Right lobe of liver (tissue), 6 donors: Measurements from ENCODE around the gene LIF. TPM values are rescaled to one million over a fixed set of nuclear protein-coding genes. Genes with fewer than 3 reads are reported as not detected.
"Not testable (repeated sequence)": the region's sequence is repeated elsewhere in the genome, so short reads cannot be mapped to it uniquely, and the experiment has no call there.

ENCODE experiments used
- ATAC-seq, 4 donors: fragments of 200-7000 bp; cut with Tn5 transposase; one replicate each; pipeline ENCODE4 v1.9.1; 2020; ENCODE audit warnings: mild to moderate bottlenecking in 4 of 4, moderate library complexity in 4 of 4
- DNase-seq, 3 donors: peaks; one replicate each; pipeline ENCODE4 v3.0.0-alpha.2; 2020
- H3K27ac ChIP-seq, 3 donors: fragments of 200-600 bp; one replicate each; pipeline ENCODE4 v1.8.0; 2022
- H3K27me3 ChIP-seq, 2 donors: fragments of 200-600 bp; one replicate each; pipeline ENCODE4 v1.8.0; 2022
- H3K36me3 ChIP-seq, 4 donors: fragments of 200-600 bp; sonication (generic) in 1 of 4; one replicate each; pipeline versions ENCODE4 v1.5.1 to v1.8.0; 2017 to 2022; ENCODE audit warnings: control low read depth in 1 of 4
- H3K4me1 ChIP-seq, 4 donors: fragments of 200-600 bp; sonication (generic) in 1 of 4; one replicate each; pipeline versions ENCODE4 v1.5.1 to v1.8.0; 2017 to 2022; ENCODE audit warnings: control low read depth in 1 of 4
- H3K4me3 ChIP-seq, 3 donors: fragments of 200-600 bp; one replicate each; pipeline ENCODE4 v1.8.0; 2022
- H3K9me3 ChIP-seq, 4 donors: fragments of 200-600 bp; sonication (generic) in 1 of 4; one replicate each; pipeline versions ENCODE4 v1.5.1 to v1.8.0; 2017 to 2022; ENCODE audit warnings: control low read depth in 1 of 4
- CTCF ChIP-seq, 4 donors: fragments of 200-600 bp in 3 of 4; fragments of 450-650 bp in 1 of 4; IDR thresholded peaks; one replicate each; pipeline versions ENCODE4 v1.5.1 to v1.8.0; 2016 to 2022; ENCODE audit warnings: antibody characterized with exemption in 4 of 4, mild to moderate bottlenecking in 2 of 4
- POLR2A ChIP-seq: fragments of 450-650 bp; IDR thresholded peaks from one replicate; pipeline ENCODE4 v1.6.1; 2017; ENCODE audit warnings: antibody characterized with exemption, mild to moderate bottlenecking
- WGBS: methylation state at CpG from one replicate; pipeline ENCODE4 v1.1.6; 2018; ENCODE audit warnings: low coverage, low lambda C conversion rate; ENCODE audit not compliant: insufficient coverage; ENCODE audit errors: missing lambda C conversion rate; 5-methylcytosine and 5-hydroxymethylcytosine counted together
- intact Hi-C, 2 donors: fragments of 100-400 bp; cut with DNase I; formaldehyde crosslinking; loops; one replicate each; pipeline versions ENCODE4 v1.11.2 to v1.14.1; 2022
- total RNA-seq, 6 experiments: library from RNA; depleted of rRNA in 2 of 6; stranded (reverse); fragments of >200 nt in 2 of 6; fragmentation: NEBNext Ultra II Directional in 3 of 6; extraction: Animal tissue kit (Norgen Biotek cat#: 25700) in 3 of 6; gene quantifications; one replicate each; pipeline versions ENCODE4 v1.1.0 to v1.2.4, GENCODE V29; 2016 to 2023
- donor health status: DM: no; HTN: yes; CAD: no.
- donor health status: DM: no; HTN: no; CAD: no.
- donor health status: DM: no; HTN: no; CAD: no.
- donor health status: DM: no; HTN: yes; CAD: no.
- donor health status: DM: no; HTN: yes; CAD: no.

The LIF gene
- total RNA-seq, 6 experiments from 2014 or later: 0.15 to 2.0 (median 1.6) TPM; not detected in 2

GRCh38 chr22:30217698-30218560, 28.6 kb downstream of the LIF start:
- H3K4me1 ChIP-seq: peaks cover 0 to 2% (median under 1%) of the 10 kb centered on the region in 4 donors
- DNase-seq: no peak
- H3K27me3 ChIP-seq: no peaks in the 10 kb centered on the region
- H3K9me3 ChIP-seq: no peaks in the 10 kb centered on the region
- intact Hi-C loops: no loop called here
- TF ChIP-seq CTCF (IDR thresholded peaks at IDR 0.05) (no peak), POLR2A (no peak)
- H3K36me3 ChIP-seq: no peaks in the 10 kb centered on the region
- H3K4me3 ChIP-seq: no peak overlapping the region
- H3K27ac ChIP-seq: no peak overlapping the region
- no peak for ATAC-seq
- WGBS: 74% methylated on average over 5 of the region's 23 CpGs

GRCh38 chr22:30216710-30217109, 29.8 kb downstream of the LIF start:
- WGBS: 75% methylated on average over 6 of the region's 10 CpGs
- TF ChIP-seq CTCF (IDR thresholded peaks at IDR 0.05) (no peak), POLR2A (no peak)
- ATAC-seq: no peak

GRCh38 chr22:30216272-30216671, 30.3 kb downstream of the LIF start:
- H3K36me3 ChIP-seq, intact Hi-C loops, H3K4me1 ChIP-seq, H3K27me3 ChIP-seq, ATAC-seq, H3K4me3 ChIP-seq, H3K27ac ChIP-seq, H3K9me3 ChIP-seq, DNase-seq: not testable (repeated sequence)
- 100% methylated on average over 1 of the region's 3 CpGs for WGBS

More at GRCh38 chr22:30216710-30217109, 29.8 kb downstream of the LIF start:
- H3K4me1 ChIP-seq: peaks cover 0 to 5% (median 1%) of the 10 kb centered on the region in 4 donors
- no peak overlapping the region for H3K4me3 ChIP-seq
- no peaks in the 10 kb centered on the region for H3K36me3 ChIP-seq
- peak in 1 of 3 donors; percentile 29 for DNase-seq
- no peak overlapping the region for H3K27ac ChIP-seq
- no peaks in the 10 kb centered on the region for H3K27me3 ChIP-seq
- intact Hi-C loops: no loop called here
- H3K9me3 ChIP-seq: no peaks in the 10 kb centered on the region

- H3K9me3 ChIP-seq: no peaks in the 10 kb centered on the region
- ATAC-seq (no peak), DNase-seq (no peak)
- H3K36me3 ChIP-seq: no peaks in the 10 kb centered on the region
- peaks cover 0 to 5% (median 1%) of the 10 kb centered on the region in 4 donors for H3K4me1 ChIP-seq
- no peak overlapping the region for H3K4me3 ChIP-seq
- TF ChIP-seq POLR2A (no peak), CTCF (IDR thresholded peaks at IDR 0.05) (no peak)
- intact Hi-C loops: no loop called here
- 57% methylated on average over 7 of the region's 12 CpGs for WGBS
- no peaks in the 10 kb centered on the region for H3K27me3 ChIP-seq
- H3K27ac ChIP-seq: no peak overlapping the region
Observed at GRCh38 chr22:30214703-30215407, 31.7 kb downstream of the LIF start.

GRCh38 chr22:30212996-30213441, 33.5 kb downstream of the LIF start:
- Histone ChIP-seq H3K4me3 (no peak overlapping the region), H3K27ac (peak overlapping the region in 2 of 3 donors; percentile 43 to 48), H3K27me3 (no peaks in the 10 kb centered on the region), H3K36me3 (no peaks in the 10 kb centered on the region), H3K4me1 (peaks cover 0 to 5% (median 1%) of the 10 kb centered on the region in 4 donors), H3K9me3 (no peaks in the 10 kb centered on the region)
- no peak for TF ChIP-seq CTCF (IDR thresholded peaks at IDR 0.05)
- no peak for TF ChIP-seq POLR2A
- peak in 3 of 4 donors; percentile 10 to 37 (median 20) for ATAC-seq
- intact Hi-C loops: no loop called here
- DNase-seq: peak in 1 of 3 donors; percentile 52
- 36% methylated on average over 8 of the region's 8 CpGs for WGBS
